Activated CD4-positive, alpha-beta T cell treated with anti-CD3 and anti-CD28 coated beads, Interleukin-10, Interleukin-2, amounts not matched to agents 100 ng/mL and 50 ng/mL, durations not matched to agents 16 hours and 8 hours (primary cell): Measurements from ENCODE around the gene ADAM29.
"Not testable (repeated sequence)": the region's sequence is repeated elsewhere in the genome, so short reads cannot be mapped to it uniquely, and the experiment has no call there.

Source experiments
- DNase-seq: peaks from one replicate; pipeline ENCODE4 v3.0.0-alpha.2; 2020

ADAM29 gene

DNA sequence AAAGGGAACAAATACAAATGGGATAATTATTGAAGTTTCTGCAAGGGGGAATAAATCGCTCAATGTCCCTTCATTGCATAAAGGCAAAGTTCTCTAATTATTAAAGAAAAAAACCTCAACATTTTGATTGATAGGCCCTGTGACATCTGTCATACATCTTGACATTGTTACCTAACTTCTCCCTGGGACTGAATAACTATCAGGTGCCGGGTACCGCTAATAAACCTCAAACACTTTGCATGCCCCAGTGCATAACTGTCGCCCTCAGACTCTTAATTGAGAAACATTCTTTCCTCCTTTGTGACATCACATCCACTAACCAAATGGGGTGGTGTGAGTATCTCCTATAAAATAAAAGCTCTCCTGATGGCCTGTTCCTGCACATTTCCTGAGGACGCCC lies at the start of gene ADAM29:
Gene ADAM29, plus strand, starts transcription at position 301 of the 400 bp plus-strand sequence. CDS start 57,168 bp downstream, outside the sequence.
- no peak for DNase-seq

DNA sequence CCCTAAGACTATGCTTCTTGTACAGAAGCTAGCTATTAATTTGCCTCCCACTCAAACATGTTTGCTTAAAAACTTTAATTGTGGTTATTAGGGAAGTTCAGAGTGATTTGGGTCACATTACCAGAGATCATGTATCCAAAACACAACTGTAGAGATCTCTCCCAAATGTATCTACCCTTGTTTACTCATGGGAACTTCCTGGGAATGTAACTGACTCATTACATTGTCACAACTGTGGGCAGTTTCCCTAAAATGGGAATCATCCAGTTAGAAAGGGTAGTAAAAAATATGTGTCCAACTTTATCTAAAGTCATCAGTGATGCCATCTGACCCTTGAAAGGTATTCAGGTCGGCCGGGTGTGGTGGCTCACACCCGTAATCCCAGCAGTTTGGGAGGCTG lies 48.8 kb upstream of the ADAM29 start:
- no peak for DNase-seq

DNA sequence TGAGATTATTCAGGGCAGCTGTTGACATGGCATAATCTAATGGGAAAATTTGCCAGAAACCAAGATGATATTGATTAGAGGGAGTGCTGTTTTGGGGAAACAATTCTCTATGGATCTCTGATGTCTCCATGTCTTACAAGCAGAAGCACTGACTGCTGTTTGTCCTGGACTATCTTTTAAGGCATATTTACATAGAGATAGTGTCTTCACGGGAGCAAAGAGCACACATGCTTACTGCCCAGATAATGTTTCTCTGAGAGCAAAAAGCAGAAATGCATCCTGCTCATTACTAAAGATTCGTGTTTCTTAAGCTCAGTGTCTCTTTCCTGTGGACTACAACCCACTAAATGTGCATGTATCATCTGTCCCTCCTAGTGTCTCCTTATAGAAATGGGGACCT lies 47.8 kb upstream of the ADAM29 start:
- no peak for DNase-seq

DNA sequence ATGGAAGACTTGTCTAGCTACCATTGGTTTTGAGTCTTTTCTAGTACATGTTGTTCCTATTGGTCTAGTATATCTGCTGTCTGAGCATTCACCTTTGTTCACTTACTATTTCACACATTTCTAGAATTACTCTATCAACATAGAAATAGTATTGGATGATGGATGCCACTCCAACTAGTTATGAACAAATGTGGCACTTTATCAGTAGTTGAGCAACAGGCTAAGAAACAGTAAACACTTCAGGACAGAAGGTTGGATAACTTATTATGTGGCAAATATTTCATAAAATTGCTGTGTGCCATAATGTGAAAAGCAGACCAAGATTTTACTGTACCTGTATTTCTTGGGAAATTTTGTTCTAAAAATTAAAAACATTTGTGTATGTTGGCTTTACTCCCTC lies 46.8 kb upstream of the ADAM29 start:
- no peak for DNase-seq

DNA sequence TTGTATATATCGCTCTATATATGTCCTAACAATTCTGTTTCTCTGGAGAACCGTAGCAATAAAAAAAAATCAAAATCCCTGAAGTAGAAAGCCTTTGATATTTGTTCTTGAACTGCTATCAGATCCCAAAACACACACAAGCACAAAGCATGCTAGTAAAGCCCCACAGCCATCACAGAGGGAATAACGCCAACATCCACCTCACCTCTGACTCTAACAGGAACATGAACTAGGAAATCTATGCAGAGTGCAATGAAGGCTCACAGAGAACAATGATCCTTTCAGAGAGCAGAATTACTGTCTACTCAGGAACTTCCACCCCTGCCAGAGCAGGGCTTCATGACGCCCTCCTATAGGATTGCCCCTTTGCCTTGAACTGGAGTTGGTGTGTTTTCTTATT lies 45.0 kb upstream of the ADAM29 start:
- DNase-seq: not testable (repeated sequence)

DNA sequence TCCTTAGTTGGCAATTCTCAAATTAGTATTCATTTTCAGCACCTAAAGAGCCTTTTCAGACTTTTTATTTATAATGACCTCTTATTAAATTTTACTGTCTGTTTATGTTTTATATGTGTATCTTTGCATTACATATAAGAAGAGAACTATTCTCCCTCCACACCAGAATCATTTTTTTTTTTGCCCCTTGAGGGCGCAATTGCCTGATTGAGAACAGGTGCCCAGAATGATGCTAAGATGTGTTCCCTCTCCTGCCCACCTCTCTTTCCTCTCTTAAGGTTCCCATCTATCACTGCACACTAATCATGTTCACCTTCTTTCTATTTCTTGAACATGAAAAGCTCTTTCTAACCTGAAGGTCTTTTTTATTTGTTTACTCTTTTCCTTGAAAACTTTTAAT lies 44.2 kb upstream of the ADAM29 start:
- DNase-seq: no peak

DNA sequence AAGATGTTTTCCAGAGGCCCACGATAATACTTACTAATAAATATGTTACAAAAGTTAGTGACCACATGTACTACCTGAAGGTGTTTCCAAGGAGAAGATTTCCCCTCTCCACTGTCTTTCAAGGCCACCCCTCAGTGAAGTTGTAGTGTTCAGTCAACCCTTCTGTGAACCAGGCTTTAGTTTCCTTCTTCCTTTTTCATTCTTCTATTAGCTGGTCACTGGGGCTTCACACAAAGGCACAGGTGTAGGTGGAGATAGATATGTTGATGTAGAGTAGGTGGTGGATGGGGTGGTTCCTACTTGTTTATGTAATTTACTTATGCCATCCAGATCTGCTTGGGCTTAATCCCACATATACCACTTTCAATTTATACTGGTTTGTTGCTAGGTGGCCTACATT lies 43.3 kb upstream of the ADAM29 start:
- DNase-seq: no peak

DNA sequence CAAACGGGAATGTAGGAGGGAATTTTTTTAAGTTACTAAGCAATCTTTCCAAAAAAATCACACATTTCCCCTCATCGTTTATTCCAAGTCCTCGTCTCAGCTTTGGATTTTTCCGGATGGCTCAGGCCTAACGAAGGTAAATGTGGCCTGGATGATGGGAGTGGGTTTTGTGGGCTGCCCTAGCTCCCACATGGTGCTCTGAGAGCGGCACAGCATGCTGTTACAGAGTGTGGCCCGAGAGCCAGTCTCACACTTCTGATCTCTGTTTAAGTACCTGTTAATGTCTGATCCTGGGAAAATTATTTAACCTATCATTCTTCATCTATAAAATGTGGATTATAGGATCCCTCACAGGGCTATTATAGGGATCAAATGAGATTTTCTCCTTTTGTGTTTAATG lies 38.2 kb upstream of the ADAM29 start:
- no peak for DNase-seq

DNA sequence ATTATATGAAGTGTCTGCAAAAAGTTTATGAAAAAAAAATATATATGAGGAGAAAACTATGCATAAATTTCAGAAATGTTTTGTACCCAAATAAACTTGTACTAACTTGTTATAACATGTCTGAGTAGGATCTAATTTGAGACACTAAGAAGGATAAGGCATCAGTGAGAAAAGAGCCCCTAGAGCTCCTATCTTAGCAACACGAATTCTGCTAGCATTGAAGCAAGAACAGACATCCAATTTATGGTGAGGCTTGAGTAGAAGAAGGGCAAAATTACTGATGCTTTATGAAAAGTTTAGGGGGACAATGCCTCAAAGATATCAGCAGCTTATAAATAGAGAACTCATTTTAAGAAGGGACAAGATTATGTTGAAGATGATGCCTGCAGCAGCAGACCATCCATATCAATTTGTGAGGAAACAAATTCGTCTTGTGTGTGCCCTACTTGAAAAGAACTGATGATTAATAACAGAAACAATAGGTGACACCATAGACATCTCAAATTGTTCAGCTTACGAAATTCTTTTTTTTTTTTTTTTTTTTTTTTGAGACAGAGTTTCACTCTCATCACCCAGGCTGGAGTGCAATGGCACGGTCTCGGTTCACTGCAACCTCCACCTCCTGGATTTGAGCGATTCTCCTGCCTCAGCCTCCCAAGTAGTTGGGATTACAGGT lies 35.7 kb upstream of the ADAM29 start:
- DNase-seq: no peak

DNA sequence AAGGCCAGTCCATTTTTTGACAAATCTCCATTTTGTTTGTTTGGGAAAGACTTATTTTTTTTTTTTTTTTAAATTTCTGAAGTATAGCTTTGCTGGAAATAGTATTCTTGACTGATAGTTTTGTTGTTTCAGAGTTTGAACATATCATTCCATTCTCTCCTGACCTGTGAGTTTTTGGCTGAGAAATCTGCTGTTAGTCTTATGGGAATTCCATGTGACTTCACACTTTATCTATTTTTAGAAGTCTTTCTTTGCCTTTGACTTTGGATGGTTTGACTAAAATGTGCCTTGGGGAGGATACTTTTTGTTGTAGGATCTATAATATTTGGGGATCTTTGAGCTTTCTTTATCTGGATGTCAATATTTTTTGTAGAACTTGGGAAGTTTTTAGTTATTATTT lies 10.7 kb upstream of the ADAM29 start:
- no peak for DNase-seq

DNA sequence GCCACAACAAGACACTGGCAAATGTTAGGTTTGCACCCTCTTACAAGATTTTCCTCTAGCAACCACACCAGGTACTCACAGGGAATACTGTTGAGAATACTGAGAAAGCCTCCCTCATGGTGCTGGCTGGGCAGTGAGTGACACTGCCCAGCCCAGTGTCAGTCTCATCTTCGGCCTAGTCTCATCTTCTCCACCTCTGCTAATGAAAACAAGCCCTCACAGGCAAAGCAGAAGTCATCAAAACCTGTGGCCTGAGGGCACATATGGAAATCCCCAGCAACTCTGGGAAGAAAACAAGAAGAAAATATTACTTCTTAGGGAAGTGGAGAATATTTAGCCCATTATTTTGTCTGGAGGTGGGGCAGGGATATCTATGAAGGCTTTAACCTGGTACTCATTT lies 7.9 kb upstream of the ADAM29 start:
- no peak for DNase-seq

DNA sequence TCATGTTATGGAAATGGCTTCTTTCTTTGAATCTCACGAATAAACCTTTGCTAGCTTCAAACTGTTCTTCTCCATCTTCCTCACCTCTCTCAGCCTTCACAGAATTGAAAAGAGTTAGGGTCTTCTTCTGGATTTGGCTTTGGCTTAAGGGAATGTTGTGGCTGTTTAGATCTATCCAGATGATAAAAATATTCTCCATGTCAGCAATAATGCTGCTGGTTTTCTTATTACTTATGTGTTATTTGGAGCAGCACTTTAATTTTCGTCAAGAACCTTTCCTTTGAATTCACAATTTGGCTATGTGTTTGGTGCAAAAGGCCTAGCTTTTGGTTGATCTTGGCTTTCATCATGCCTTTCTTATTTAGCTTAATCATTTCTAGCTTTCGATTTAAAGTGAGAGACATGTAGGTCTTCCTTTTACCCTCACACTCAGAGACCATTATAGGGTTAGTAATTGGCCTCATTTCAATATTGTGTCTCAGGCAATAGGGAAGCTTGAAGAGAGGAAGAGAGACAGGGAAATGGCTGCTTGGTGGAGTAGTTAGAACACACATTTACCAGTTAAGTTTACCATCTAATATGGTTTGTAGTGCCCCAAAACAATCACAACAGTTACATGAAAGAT lies 5.1 kb upstream of the ADAM29 start:
- DNase-seq: no peak

DNA sequence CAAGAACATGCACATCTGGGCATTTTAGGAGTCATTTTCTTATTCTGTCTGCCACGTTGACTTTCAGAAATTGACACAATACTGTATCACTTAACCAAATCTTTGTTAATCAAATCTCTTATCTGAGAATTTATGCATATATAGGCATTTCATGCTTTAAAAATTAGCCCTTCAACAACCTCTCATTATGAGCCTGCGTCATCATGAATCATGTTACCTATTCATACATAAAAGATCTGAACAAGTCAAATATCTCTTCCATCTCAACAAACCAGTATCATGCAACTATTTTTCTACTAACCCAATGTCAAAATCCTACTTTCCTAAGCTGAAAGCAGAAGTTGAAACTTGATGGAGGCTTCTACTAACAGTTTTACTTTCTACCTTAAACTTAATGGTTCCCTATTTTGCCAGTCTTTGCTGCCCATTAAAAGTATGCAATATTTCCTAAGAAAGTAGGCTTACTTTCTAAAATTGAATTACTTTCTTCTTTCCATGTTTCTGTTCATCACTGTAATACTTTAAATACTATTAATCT lies 1.8 kb downstream of the ADAM29 start:
- no peak for DNase-seq

DNA sequence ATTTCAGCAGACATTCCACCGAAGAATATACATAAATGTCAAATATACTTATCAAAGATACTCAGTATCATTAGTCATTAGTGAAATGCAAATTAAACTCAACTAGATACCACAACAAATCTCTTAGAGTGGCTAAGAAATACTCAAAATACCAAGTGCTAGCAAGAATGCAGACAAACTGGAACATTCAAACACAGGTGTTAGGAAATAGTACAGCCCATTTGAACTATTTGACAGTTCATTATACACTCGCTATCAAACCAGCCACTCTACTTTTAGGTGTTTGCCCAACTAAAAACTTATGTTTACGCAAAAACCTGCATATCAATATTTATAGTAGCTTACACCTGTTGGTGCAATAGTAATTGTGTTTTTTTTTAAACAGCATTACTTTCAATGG lies 8.8 kb downstream of the ADAM29 start:
- DNase-seq: no peak

DNA sequence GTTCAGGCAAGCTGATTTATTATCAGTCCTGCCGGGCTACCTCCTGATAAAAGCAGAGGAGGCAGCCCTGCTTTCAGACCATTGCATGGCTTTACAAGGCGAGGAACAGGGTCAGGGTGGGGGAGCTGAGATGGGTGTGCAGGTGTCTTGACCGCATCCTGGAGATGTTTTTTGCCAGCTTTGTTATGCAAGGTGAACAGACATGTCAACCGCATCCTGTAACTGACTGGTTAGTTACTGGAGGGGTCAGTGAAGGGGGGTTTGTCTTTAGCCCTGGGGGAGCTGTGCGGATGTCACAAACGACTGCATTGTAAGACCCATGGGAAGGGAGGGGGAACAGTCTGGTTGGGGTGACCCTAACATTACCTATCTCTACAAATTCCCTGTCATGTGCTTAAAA lies 10.0 kb downstream of the ADAM29 start:
- no peak for DNase-seq

DNA sequence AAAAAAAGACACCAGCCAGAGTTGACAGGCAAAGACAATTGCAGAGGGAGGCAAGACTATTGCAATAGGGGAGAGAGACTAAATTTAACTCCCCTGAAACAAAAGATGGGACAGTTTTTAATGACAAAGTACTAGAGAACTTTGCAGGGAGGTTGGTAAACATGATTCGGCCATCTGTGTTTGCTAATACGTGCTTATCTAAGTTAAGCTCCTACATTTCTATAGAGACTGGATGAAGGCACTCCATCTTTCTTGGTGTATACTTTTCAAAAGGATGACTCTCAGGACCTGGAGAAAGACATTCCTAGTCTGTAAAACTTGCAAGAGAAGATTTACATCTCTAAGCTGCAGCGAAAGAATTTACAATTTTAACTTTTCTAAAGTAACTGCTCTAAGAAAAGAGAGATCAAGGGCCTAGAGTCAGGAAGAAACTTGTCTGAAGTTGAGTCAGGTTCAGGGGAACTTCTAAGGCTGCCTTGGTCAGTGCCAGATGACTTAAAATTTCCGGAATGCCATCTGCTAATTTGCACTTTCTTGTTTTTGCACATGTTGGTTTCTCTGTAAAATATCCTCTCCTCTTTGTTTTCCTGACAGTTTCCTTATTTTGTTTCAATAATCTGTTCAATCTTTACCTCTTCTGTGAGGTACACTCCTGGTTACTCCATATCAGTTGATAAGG lies 10.6 kb downstream of the ADAM29 start:
- no peak for DNase-seq

DNA sequence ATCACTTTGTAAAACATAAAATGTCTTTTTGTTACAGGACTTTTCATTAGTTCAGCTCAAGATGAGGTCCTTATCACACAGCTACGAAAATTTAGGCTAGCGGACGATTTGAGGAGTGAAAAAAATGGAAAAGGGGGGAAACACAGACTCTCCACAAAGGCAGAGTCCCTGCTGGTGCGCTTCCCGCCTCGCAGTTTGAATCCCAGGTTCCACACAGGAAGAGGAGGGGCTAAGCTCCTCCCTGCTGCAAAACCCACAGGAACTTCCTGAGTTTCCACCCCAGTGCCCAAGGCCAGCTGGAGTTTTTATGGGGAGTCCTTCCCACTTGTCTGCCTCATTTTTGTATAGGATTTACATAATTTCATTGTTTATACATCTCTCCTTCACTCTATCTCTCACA lies 11.2 kb downstream of the ADAM29 start:
- DNase-seq: no peak

DNA sequence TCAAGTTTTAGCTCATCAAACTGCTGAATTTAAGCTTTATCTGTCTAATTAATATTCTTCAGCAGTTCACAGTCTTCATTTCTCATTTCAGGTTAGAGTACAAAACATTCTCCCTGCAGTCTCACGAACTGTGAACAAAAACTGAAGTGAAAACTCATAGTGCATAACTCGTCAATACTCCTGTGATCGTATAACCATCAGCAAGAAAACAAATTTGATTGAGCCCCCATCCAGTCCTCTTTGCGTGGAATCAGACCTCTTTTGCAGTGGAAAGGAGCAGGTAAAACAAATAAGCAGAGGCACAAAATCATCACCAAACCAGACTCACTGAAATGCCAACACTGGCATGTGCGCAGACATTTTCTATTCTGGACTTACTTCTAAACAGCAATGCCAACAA lies 12.7 kb downstream of the ADAM29 start:
- no peak for DNase-seq

DNA sequence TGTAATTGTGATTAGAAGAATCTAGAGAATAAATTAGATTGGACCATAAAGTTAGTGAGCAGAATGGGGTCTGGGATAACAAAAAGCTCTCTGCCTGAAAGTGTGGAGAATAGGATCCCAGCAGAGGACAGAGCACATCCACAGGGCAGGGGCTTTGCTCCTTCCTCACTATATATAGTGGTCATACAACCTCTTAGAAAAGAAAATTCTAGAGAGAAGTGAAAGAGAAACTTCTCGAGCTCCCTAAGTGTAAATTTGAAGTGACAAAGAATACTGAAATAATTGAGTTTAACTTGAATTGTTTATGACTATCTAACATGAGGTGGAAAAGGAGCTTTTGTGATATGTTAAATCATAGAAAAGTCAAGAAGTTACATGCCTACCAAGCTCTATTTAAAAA lies 14.9 kb downstream of the ADAM29 start:
- DNase-seq: no peak

DNA sequence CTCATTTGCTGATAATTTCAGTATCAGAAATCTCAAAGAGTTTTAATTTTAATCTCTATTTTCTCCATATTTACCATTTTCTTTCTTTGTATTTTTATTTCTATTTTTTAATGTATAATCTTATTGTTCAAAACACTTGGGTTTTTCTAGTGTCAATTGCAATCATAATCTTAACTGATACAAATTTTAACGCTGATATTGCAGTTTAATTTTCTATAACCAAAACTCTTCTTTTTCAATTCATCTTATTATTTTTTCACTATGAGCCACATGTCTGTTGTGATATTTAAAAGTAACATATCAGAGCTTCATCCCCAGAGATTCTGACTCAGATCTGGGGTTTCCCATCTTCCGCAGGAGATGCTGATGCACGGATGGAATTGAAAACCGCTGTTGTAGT lies 16.2 kb downstream of the ADAM29 start:
- DNase-seq: no peak

DNA sequence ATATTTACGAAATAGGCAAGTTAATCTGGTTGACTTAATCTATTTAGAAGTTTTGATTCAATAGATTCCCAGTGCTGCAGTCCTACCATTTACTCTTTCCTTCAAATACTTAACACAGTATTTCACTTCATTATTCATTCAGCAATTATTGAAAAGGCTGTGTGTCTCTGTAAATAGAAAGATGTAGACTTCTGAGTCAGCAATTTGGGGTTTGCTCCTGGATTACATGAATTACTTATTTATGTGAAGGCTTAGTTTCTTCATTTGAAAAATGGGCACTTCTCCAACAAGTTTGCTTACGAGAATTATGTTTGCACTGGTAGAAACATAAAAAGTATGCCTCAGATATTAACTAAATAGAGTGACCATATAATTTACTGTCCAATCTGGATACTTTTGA lies 17.4 kb downstream of the ADAM29 start:
- no peak for DNase-seq

DNA sequence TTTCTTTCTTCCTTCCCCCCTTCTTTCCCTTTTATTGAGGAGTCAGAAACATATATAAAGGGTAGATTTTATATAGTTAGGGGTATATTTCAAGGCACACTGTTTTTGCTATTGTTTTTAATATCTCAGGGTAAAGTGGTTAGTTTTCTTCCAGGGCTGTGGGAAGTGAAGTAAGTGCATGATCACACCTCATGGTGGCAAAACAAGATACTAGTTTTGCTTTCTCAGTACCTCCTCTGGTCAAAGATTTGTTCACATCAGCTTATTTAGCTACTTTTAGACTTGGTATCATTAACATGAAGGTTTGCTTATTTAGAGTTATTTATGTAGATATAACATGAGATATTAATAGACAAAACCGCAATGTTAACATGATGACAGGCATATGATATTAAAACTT lies 21.8 kb downstream of the ADAM29 start:
- DNase-seq: no peak

DNA sequence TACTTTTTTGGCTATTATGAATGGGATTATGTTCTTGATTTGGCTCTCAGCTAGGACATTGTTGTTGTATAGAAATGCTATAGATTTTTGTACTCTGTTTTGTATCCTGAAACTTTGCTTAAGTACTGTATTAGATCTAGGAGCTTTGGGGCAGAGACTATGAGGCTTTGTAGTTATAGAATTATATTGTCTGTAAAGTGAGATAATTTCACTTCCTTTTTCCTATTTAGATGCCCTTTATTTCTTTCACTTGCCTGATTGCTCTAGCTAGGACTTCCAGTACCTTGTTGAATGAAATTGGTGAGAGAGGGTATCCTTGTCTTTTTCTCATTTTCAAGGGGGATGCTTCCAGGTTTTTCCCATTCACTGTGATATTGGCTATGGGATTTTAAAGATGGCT lies 28.1 kb downstream of the ADAM29 start:
- no peak for DNase-seq

DNA sequence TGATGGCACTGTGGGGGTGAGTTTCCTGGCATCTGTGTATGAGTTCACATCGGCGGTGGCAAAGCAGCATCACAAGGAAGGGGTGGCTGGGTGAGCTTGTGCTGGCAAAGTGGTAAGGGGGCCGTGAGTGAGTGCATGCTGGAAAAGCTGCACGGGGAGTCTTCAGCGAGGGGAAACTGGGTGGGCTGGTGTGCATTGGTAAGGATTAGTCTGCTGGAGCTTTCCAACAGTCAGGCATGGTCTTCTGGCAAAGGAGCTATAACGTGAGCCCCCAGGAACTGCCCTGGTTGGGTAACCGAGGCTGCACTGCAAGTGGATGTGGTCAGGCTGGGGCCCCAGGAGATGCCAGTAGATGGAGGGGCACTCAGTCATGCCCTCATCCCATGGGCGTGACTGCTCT lies 30.7 kb downstream of the ADAM29 start:
- no peak for DNase-seq
